ENCODE measurements around the gene SELPLG. TPM values are rescaled to one million over a fixed set of nuclear protein-coding genes. Genes with fewer than 3 reads are reported as not detected.

Gene SELPLG
- total RNA-seq, 3 donors from 2014 or later (not counting 1 experiment from before 2014, with no cell fraction given): 179 to 201 (median 201) TPM

- H3K9me3 Mint-ChIP-seq: no peaks in the 10 kb centered on the region
- H3K4me3 Mint-ChIP-seq: no peak overlapping the region
- H3K4me1 Mint-ChIP-seq: peaks cover 30 to 47% of the 10 kb centered on the region in 2 donors
Observed at GRCh38 chr12:108637222-108637971, 3.7 kb upstream of the SELPLG start.

GRCh38 chr12:108635997-108636808, 2.5 kb upstream of the SELPLG start:
- no peaks in the 10 kb centered on the region for H3K9me3 ChIP-seq (ENCODE audit: control insufficient read depth, insufficient read depth, low read length)
- H3K4me1 ChIP-seq (ENCODE audit: control insufficient read depth, insufficient read depth, low read length): peaks cover 69% of the 10 kb centered on the region
- TF ChIP-seq CTCF (IDR thresholded peaks at IDR 0.05): no peak
- ATAC-seq: no peak
- Mint-ChIP-seq H3K4me1 (peaks cover 41 to 49% of the 10 kb centered on the region in 2 donors), H3K9me3 (no peaks in the 10 kb centered on the region), H3K4me3 (peak overlapping the region; percentile 100), H3K27ac (peak overlapping the region; percentile 92 to 100), H3K36me3 (peaks cover 7% of the 10 kb centered on the region), H3K27me3 (ENCODE audit: low read depth in 2 of 2) (no peaks in the 10 kb centered on the region)
- no peaks in the 10 kb centered on the region for H3K36me3 ChIP-seq (ENCODE audit: control insufficient read depth, insufficient read depth, low read length)
- no peaks in the 10 kb centered on the region for H3K27me3 ChIP-seq (ENCODE audit: control insufficient read depth, insufficient read depth, low read length)
- peak overlapping the region; percentile 98 for H3K27ac ChIP-seq (ENCODE audit: low read length)
- peak in 1 of 2 donors; percentile 46 for DNase-seq
- peak overlapping the region; percentile 25 for H3K4me3 ChIP-seq (ENCODE audit: low read length)
- intact Hi-C loops (cut with micrococcal nuclease): loop anchor here (2.0 to 10.0 kb wide), 2 partner anchors 95 to 301 kb away; partner anchors contain the start of genes CMKLR1 and CORO1C
- WGBS (ENCODE audit: insufficient coverage): 29% methylated on average over 4 of the region's 6 CpGs

More at GRCh38 chr12:108637222-108637971, 3.7 kb upstream of the SELPLG start:
- no peak for TF ChIP-seq CTCF (IDR thresholded peaks at IDR 0.05)
- no peak for DNase-seq
- intact Hi-C loops (cut with micrococcal nuclease): loop anchor here (10.0 kb wide), 1 partner anchor 303 kb away; the partner anchor contains the start of gene CMKLR1
- Histone ChIP-seq H3K4me1 (ENCODE audit: control insufficient read depth, insufficient read depth, low read length) (peaks cover 68% of the 10 kb centered on the region), H3K27me3 (ENCODE audit: control insufficient read depth, insufficient read depth, low read length) (no peaks in the 10 kb centered on the region), H3K27ac (ENCODE audit: low read length) (peak overlapping the region; percentile 9), H3K9me3 (ENCODE audit: control insufficient read depth, insufficient read depth, low read length) (no peaks in the 10 kb centered on the region), H3K4me3 (ENCODE audit: low read length) (peak overlapping the region; percentile 2), H3K36me3 (ENCODE audit: control insufficient read depth, insufficient read depth, low read length) (no peaks in the 10 kb centered on the region)
- no peak overlapping the region for H3K27ac Mint-ChIP-seq
- WGBS (ENCODE audit: insufficient coverage): 73% methylated on average over 7 of the region's 7 CpGs
- no peak for ATAC-seq
- H3K36me3 Mint-ChIP-seq: no peaks in the 10 kb centered on the region
- H3K27me3 Mint-ChIP-seq (ENCODE audit: low read depth in 2 of 2): no peaks in the 10 kb centered on the region

- peaks cover 73% of the 10 kb centered on the region for H3K4me1 ChIP-seq (ENCODE audit: control insufficient read depth, insufficient read depth, low read length)
- H3K4me3 ChIP-seq (ENCODE audit: low read length): peak overlapping the region; percentile 25
- Mint-ChIP-seq H3K4me1 (peaks cover 48 to 56% of the 10 kb centered on the region in 2 donors), H3K9me3 (no peaks in the 10 kb centered on the region), H3K4me3 (peak overlapping the region; percentile 100), H3K36me3 (peaks cover 7% of the 10 kb centered on the region), H3K27ac (peak overlapping the region; percentile 92 to 100), H3K27me3 (ENCODE audit: low read depth in 2 of 2) (no peaks in the 10 kb centered on the region)
- H3K9me3 ChIP-seq (ENCODE audit: control insufficient read depth, insufficient read depth, low read length): no peaks in the 10 kb centered on the region
- intact Hi-C loops (cut with micrococcal nuclease): loop anchor here (2.0 to 10.0 kb wide), 2 partner anchors 95 to 301 kb away; partner anchors contain the start of genes CMKLR1 and CORO1C
- ATAC-seq (peak; percentile 24 to 43 (median 29)), DNase-seq (peak; percentile 50 to 77)
- no peaks in the 10 kb centered on the region for H3K36me3 ChIP-seq (ENCODE audit: control insufficient read depth, insufficient read depth, low read length)
- 1% methylated on average over 15 of the region's 15 CpGs for WGBS (ENCODE audit: insufficient coverage)
- H3K27ac ChIP-seq (ENCODE audit: low read length): peak overlapping the region; percentile 98
- no peaks in the 10 kb centered on the region for H3K27me3 ChIP-seq (ENCODE audit: control insufficient read depth, insufficient read depth, low read length)
- no peak for TF ChIP-seq CTCF (IDR thresholded peaks at IDR 0.05)
Observed at GRCh38 chr12:108635201-108635996, 1.7 kb upstream of the SELPLG start.
